Endothelial cell (in vitro differentiated cells): Measurements from ENCODE around the gene FAM3C. TPM values are rescaled to one million over a fixed set of nuclear protein-coding genes. Genes with fewer than 3 reads are reported as not detected.

Source experiments
- DNase-seq: peaks from one replicate; pipeline ENCODE4 v3.0.0; 2021; ENCODE audit warnings: low spot score
- H3K27ac Mint-ChIP-seq: one replicate; pipeline ENCODE4 v1.8.0; 2021; ENCODE audit warnings: mixed read lengths, inconsistent platforms; ENCODE audit not compliant: unreplicated experiment
- H3K27me3 Mint-ChIP-seq: one replicate; pipeline ENCODE4 v1.8.0; 2021; ENCODE audit warnings: mild to moderate bottlenecking, moderate library complexity, mixed read lengths, inconsistent platforms; ENCODE audit not compliant: unreplicated experiment
- H3K36me3 Mint-ChIP-seq: one replicate; pipeline ENCODE4 v1.8.0; 2021; ENCODE audit warnings: mild to moderate bottlenecking, low read depth, mixed read lengths, inconsistent platforms; ENCODE audit not compliant: unreplicated experiment
- H3K4me1 Mint-ChIP-seq: one replicate; pipeline ENCODE4 v1.8.0; 2021; ENCODE audit warnings: mild to moderate bottlenecking, mixed read lengths, inconsistent platforms; ENCODE audit not compliant: unreplicated experiment
- H3K4me3 Mint-ChIP-seq: one replicate; pipeline ENCODE4 v1.8.0; 2021; ENCODE audit warnings: mild to moderate bottlenecking, mixed read lengths, inconsistent platforms; ENCODE audit not compliant: unreplicated experiment
- H3K9me3 Mint-ChIP-seq: one replicate; pipeline ENCODE4 v1.8.0; 2021; ENCODE audit warnings: mixed read lengths, inconsistent platforms; ENCODE audit not compliant: unreplicated experiment
- total RNA-seq: library from RNA; stranded (reverse); fragmentation: NEBNext Ultra II Directional; extraction: Animal tissue kit (Norgen Biotek cat#: 25700); gene quantifications from one replicate; pipeline ENCODE4 v1.2.1, GENCODE V29; 2021; ENCODE audit not compliant: unreplicated experiment
- TF ChIP-seq, protein P1 (sequence below): fragments of 200-600 bp; sonication (generic); IDR thresholded peaks from one replicate; pipeline ENCODE4 v1.5.0; 2021; ENCODE audit warnings: antibody characterized with exemption; ENCODE audit not compliant: unreplicated experiment

The FAM3C gene
- total RNA-seq, 1 donor from 2014 or later, result 50.9 TPM

GRCh38 chr7:121420976-121421375 is 24.9 kb upstream of the FAM3C start:
- H3K36me3 Mint-ChIP-seq, result no peaks in the 10 kb centered on the region
- H3K27ac Mint-ChIP-seq, result no peak overlapping the region
- DNase-seq, result no peak
- H3K9me3 Mint-ChIP-seq, result no peaks in the 10 kb centered on the region
- no peaks in the 10 kb centered on the region for H3K4me1 Mint-ChIP-seq
- TF ChIP-seq, protein P1, sequence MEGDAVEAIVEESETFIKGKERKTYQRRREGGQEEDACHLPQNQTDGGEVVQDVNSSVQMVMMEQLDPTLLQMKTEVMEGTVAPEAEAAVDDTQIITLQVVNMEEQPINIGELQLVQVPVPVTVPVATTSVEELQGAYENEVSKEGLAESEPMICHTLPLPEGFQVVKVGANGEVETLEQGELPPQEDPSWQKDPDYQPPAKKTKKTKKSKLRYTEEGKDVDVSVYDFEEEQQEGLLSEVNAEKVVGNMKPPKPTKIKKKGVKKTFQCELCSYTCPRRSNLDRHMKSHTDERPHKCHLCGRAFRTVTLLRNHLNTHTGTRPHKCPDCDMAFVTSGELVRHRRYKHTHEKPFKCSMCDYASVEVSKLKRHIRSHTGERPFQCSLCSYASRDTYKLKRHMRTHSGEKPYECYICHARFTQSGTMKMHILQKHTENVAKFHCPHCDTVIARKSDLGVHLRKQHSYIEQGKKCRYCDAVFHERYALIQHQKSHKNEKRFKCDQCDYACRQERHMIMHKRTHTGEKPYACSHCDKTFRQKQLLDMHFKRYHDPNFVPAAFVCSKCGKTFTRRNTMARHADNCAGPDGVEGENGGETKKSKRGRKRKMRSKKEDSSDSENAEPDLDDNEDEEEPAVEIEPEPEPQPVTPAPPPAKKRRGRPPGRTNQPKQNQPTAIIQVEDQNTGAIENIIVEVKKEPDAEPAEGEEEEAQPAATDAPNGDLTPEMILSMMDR, result no peak
- no peak overlapping the region for H3K4me3 Mint-ChIP-seq
- peaks cover 2% of the 10 kb centered on the region for H3K27me3 Mint-ChIP-seq

- no peak overlapping the region for H3K4me3 Mint-ChIP-seq
- H3K36me3 Mint-ChIP-seq, result no peaks in the 10 kb centered on the region
- peaks cover 2% of the 10 kb centered on the region for H3K27me3 Mint-ChIP-seq
- no peak overlapping the region for H3K27ac Mint-ChIP-seq
- no peak for DNase-seq
- no peaks in the 10 kb centered on the region for H3K4me1 Mint-ChIP-seq
- no peaks in the 10 kb centered on the region for H3K9me3 Mint-ChIP-seq
- TF ChIP-seq, protein P1, result no peak
Observed at GRCh38 chr7:121419201-121420148, 23.4 kb upstream of the FAM3C start.

DNA sequence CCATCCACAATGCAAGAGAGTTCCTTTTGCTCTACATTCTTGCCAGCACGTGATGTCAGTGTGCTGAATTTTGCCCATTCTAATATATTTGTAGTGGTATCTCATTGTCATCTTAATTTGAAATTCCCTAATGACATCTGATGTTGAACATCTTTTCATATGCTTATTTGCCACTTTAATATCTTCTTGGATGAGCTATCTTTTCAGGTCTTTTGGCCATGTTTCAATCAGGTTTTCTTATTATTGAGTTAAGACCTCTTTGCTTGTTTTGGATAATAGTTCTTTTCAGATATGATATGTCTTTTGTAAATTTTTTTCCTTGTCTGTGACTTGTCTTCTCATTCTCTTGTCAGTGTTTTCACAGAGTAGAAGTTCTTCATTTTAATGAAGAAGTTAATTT is 20.4 kb upstream of the FAM3C start:
- no peak for DNase-seq
- TF ChIP-seq, protein P1, result no peak
- Mint-ChIP-seq H3K27ac (no peak overlapping the region), H3K4me1 (no peaks in the 10 kb centered on the region), H3K9me3 (no peaks in the 10 kb centered on the region), H3K27me3 (peaks cover 2% of the 10 kb centered on the region), H3K36me3 (no peaks in the 10 kb centered on the region), H3K4me3 (no peak overlapping the region)

- no peak for DNase-seq
- Mint-ChIP-seq H3K9me3 (no peaks in the 10 kb centered on the region), H3K27ac (no peak overlapping the region), H3K4me3 (no peak overlapping the region), H3K36me3 (no peaks in the 10 kb centered on the region), H3K4me1 (no peaks in the 10 kb centered on the region), H3K27me3 (no peaks in the 10 kb centered on the region)
- TF ChIP-seq, protein P1, result no peak
Observed at GRCh38 chr7:121414436-121414835, 18.3 kb upstream of the FAM3C start.

GRCh38 chr7:121411597-121411979 is 15.5 kb upstream of the FAM3C start:
- H3K4me1 Mint-ChIP-seq, result no peaks in the 10 kb centered on the region
- TF ChIP-seq, protein P1, result no peak
- H3K9me3 Mint-ChIP-seq, result no peaks in the 10 kb centered on the region
- no peaks in the 10 kb centered on the region for H3K36me3 Mint-ChIP-seq
- H3K27me3 Mint-ChIP-seq, result no peaks in the 10 kb centered on the region
- no peak for DNase-seq
- H3K27ac Mint-ChIP-seq, result no peak overlapping the region
- no peak overlapping the region for H3K4me3 Mint-ChIP-seq
